HG03039 (cell line): ENCODE results near the gene MTX1.
"Not testable (repeated sequence)": the region's sequence is repeated elsewhere in the genome, so short reads cannot be mapped to it uniquely, and the experiment has no call there.

Source experiments
- ATAC-seq: cut with Tn5 transposase; IDR thresholded peaks from one replicate; pipeline ENCODE4 v1.9.1; 2021; ENCODE audit warnings: mild to moderate bottlenecking, moderate library complexity; ENCODE audit not compliant: unreplicated experiment

The MTX1 gene

DNA sequence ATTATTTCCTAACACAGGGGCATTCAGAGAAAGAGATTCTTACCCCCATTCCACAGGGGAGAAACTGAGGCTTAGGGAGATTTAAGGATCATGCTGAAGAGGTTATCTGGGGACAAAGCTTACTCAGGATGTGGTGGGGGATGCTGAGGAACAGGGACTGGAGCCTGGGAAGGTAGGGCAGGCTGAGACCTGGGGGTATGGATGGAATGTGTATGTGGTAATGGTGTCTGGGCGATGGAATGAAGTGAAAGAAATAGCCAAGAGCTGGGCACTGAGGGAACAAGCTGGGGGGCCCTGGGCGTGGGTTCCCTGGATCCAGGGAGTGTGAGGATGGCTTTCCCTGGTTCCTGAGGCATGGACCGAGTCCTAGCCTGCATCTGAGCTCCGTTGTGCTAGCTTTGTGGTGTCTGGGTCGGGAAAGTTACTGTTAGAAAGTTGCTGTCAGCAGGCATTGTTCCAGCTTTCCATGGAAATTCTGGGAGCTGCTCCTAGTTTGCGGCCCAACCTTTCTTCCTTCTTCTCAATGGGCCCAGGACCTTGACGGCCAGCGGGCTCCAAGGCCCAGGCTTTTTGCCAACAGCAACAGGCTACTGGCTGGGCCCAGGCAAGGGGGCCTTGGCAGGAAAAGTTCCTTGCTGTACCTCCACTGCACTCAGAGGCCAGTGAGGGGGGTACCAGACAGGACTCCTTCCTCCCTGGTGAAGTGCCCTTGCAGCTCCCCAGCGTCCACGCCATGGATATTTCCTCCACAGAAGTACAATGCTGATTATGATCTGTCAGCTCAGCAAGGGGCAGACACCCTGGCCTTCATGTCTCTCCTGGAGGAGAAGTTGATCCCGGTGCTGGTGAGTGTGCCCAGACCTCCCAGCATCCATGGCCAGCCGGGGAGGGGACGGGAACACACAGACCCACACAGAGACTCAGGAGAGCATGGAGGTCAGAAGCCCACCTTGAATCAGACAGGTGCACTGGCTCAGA is 23.8 kb downstream of the MTX1 start:
- not testable (repeated sequence) for ATAC-seq

DNA sequence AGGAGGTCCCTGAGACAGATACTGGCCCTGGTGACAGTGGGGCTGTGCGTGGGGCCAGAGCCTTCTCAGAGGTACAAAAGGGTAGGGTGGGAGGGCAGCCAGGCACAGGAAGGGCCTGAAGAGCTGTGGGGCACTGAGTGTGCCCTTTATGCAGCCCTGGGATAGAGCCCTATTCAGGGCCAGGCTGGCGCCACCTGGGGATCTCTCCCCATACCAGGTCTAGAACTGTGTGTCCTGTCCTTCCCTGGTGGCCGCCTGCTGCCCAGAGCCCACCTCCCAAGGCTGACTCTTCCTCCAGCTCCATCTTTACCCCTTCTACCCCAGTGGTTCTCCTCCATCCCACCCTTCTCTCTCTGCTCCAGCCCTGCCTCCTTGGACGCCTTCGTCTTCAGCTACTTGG is 25.0 kb downstream of the MTX1 start:
- not testable (repeated sequence) for ATAC-seq

DNA sequence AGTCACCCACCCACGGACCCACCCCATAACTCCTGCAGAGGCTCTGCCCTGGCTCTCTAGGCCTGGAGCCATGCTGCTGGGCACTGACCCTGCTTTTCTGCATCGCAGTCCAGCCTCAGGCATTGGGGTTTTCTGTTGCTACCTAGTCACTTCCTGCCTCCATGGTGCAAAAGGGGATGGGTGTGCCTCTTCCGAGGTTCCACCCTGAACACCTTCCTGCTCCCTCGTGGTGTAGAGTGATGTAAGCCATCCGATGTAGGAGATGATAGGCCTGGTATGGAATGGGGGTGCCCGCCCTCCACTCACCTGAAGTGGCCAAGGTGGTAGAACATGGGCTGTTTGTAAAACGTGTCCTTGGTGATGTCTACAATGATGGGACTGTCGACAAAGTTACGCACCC is 26.9 kb downstream of the MTX1 start:
- not testable (repeated sequence) for ATAC-seq

DNA sequence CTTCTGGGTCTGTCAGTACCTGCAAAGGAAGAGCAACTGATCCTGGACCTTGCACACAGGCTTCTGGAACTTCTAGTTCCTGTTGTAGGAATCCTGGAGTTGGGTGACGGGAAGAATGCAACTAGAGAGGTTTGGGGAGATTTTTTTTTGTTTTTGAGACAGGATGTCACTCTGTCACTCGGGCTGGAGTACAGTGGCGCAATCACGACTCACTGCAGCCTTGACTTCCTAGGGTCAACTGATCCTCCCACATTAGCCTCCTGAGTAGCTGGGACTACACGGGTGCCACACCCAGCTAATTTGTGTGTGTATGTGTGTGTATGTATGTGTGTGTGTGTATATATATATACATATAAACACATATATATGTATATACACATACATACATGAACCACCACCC is 28.0 kb downstream of the MTX1 start:
- ATAC-seq: no peak

DNA sequence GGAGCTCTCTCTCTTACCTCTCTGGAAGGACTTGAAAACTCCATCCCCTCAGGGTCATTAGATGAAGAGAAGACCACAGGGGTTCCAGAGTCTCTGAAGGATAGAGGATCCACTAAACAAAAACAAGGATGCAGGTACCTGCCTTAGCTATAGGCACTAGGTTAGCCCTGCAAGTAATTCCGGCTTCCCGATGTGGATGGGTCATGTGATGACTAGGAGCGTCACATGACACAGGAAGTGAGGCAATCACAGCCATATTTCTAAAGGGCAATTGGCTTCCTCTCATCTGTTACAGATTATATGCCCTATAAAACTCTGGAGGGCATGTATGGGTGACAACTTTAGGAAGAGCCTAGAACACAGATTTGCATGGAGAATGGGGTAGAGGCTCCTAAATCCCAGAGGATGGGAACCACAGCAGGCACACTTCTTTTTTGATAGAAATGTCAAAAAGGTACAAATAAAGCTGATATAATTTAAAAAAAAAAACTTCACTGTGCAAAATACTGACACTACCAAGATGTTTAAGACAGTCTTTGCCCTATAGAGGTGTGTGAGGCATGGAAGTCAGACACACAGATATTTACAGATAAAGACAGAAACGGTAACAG is 32.7 kb downstream of the MTX1 start:
- ATAC-seq: no peak

DNA sequence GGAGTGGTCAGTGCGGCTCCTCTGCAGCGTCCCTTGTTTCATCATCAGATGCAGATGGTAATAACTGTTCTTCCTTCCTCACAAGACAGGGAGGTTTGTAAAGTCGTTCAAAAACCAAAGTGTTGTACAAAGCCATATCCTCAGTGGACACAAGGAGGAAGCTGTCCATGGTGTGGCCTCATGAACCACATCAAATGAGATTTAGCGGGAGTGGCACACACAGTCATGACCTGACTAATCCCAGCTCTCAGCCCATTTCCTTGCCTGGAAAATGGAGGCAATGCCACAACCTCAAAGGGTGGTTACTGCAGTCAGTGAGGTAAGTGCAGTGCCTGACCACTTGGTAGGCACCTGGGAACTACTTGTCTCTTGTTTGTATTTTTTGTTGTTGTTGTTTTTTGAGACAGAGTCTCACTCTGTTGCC is 33.4 kb downstream of the MTX1 start:
- ATAC-seq: no peak

DNA sequence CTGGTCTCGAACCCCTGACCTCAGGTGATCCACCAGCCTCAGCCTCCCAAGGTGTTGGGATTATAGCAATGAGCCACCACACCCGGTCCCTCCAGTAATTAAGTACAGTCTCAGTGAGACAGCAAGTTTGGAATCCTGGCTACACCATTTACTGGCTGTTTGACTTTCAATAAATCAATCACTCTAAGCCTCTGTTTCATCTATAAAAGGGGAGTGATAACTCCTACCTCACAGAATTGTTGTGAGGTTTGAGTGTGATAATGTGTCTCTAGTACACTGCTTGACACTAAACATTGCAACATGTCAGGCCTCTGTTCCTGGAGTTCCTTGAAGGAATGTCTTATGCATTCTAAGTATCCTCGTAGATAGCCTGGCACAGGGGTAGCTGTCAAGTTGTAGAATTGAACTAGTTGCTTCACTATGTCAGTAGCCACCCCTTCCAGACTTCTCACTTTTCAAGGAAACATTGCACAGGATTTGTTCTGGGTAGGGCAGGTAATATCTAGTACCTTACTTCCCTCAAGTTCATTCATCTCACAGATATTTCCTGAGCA is 34.4 kb downstream of the MTX1 start:
- ATAC-seq: no peak

DNA sequence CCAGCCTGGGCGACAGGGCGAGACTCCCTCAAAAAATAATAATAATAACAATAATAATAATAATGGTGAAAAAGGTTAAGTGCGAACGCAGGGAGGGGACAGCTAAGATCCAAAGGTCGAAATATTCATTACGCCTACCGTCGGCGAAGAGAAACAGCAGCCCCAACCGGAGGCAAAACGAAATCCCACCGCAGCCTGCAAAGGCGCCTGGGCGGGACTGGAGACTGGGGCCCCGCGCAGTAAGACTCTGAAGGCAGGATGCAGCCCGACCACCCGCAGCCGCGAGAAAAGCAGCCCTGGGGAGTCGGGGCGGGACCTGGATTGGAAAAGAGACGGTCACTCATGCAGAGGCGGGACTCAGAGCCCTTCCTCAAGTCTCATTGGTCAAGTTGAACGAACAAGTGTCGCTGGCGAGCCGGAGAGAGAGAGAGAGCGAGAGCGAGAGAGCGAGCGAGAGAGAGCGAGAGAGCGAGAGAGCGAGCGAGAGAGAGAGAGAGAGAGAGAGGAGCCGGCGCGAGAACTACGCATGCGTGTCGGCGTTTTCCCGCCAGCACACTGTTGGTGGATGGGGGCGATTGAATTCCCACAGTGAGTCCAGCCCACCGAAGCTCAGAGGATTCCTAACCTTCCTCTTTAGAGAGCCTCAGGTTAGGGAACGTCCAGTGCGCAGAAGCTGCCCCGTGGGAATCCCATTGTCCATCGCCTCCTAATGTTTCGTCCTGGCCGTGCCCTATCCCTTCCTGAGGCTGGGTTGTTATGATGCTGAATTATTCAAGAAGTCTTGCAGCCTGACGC is 36.1 kb downstream of the MTX1 start:
- ATAC-seq: peak; percentile 75

DNA sequence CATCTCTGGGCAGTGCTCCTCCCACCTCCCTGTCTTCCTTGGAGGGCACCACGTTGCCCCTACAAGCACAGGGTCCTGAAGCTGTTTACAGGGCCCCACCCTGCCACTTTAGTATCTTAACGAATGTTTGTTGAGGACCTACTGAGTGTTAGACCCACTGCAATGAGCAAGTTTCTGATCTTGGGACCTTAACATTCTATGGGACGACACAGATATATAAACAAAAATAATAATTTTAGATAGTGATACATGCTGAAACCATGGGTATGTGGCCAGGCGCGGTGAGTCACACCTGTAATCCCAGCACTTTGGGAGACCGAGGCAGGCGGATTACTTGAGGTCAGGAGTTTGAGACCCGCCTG is 36.6 kb downstream of the MTX1 start:
- peak; percentile 3 for ATAC-seq

DNA sequence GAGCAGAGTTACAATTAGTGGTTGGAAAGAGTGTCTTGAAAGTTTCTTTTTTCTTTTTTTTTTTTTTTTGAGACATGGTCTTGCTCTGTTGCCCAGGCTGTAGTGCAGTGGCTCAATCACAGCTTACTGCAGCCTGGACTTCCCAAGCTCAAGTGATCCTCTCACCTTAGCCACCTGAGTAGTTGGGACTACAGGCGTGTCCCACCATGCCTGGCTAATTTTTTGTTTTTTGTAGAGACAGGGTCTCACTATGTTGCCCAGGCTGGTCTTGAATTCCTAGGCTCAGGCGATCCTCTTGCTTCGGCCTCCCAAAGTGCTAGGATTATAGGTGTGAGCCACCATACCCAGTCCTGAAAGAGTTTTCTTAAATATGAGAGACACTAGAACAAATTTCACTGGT is 38.3 kb downstream of the MTX1 start:
- ATAC-seq: not testable (repeated sequence)

DNA sequence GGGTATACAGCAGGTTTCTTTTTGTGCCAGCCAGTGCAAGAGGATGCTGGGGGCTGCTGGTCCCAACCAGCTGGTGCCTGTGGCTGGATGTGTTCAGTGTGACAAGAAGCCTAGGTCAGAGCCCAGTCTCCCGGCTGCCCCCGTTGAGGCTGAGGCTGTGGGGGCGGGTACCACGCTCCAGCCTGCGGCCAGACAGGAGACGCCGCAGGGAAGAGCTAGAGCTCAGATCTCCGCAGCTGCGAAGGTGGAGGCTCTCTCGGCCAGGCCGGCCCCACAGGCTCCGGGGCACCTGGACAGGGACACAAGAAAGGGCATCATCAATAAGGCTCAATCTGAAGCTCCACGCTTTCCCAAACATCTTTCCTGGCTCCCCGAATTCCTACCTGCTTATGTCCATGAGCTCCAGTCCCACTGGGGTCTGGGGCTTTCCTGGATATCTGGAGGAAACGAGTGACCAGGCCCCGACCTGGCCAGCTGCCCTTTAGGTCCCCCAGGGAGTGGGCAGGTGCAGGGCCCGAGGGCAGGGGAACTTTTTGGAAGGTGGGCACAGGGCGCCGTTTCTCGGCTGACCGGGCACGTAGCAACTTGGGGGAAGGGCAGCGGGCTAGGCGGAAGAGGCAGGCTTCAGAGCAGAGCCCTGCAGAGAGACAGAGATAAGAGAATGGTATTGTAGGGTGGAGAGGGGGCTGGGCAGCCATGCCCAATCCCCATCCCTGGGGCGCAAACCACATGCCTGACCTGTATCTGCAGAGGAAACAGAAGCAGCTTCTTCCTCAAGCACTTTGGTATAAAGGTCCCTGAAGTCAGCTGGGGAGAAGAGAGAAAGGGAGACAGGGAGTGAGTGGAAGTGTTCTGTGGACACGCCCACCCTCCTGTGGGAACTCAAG is 39.4 kb downstream of the MTX1 start:
- no peak for ATAC-seq

DNA sequence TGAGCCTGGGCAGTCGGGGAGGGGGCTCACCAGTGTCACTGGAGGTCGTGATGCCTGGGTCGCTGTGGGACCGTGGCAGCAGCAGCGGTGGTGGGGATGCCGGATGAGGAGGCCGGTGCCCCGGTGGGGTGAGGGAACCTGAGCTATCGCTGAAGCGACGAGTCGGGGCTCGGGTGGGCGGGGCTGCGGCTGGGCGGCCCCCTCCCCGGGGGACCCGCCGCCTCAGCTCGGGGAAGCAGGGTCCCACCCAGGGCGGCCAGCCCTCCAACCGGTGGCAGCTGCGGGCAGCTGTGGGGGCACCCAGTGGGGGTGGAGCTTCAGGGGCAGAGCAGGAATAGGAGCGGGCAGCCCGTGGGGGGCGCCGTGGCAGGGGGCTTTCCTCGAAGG is 41.7 kb downstream of the MTX1 start:
- peak; percentile 9 for ATAC-seq

DNA sequence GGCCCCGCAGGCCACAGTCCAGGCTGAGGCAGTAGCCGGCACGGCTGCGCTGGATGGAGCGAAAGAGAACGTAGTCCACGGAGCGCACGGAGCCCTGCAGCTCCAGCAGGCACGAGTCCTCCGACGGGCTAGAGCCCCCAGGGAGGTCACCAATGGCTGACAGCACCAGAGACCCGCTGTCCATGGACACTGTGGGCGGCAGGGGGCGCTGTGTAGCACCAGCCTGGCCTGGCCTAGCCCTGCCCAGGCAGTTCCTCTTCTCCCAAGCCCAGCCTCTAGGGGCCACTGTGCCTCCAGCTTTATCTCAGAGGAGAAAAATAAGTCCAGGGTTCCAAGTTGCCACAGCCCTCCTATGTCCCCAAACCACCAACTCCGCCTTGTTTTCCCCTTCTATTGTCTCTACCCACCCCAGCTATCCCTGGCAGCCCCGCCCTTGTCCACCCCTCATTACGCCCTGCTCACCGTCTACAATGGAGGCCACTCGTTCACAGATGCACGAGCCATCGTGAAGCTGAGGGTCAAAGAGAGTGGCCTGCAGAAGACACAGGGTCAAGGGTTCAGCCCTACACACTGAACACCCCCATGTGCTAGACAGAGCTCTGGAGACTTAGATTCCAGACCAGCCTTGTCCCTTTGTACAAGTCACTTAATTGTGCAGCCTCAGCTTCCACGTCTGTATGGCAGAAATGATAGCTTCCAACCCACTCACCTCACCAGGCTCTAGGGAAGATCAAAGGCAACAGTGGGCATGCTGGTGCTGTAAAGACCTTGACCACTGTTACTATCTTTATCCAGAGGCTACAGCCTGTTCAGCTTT is 42.3 kb downstream of the MTX1 start:
- peak; percentile 77 for ATAC-seq

DNA sequence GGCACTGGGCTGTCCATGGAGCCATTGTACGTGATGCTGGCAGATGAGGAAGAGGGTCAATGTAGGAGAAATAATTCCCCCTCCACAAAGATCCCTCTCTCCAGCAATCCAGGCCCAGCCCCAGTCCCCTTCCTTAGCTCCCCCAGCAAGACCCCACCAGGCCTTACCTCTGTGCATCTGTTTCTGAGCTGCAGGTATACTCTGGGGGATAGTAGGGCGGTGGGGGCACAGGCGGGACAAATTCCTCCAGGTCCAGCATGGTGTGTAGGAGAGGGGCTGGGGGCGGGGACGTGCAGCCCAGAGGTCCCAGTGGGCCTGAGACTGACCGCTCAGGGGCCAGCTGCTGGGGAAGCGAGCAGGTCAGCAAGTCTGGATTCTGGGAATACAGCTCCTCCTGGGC is 43.1 kb downstream of the MTX1 start:
- ATAC-seq: no peak

DNA sequence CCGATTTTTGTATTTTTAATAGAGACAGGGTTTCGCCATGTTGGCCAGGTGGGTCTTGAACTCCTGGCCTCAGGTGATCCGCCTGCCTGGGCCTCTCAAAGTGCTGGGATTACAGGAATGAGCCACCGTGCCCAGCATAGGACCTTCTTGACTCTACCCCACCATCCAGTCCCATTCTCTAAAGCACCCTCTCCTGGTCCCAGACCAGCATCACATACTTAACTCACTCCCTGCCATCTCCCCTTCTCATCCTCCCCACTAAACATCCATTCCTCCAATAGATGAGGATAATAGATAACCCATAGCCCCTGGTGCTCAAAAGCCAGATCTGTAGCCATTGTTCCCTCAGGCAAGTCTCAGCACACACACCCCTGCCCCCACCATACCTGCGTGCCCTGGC is 44.7 kb downstream of the MTX1 start:
- ATAC-seq: no peak

DNA sequence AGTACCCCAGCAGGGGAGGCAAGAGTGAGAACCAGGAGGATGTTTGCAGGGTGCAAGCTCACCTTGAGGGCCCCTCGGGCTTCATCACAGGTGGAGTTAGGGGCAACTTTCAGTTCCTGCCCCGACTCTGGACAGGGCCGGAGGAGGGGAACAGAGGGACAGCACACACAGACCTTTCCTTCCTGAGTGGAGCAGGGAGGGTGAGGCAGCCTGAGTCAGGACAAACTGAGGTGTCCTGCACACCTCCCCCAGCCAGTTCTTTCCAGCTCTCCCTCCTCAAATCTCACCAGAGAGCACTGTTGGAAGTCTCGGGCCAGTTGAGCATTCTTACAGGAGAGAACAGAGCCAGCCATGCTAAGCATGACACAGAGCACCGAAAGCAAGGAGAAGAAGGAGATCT is 45.3 kb downstream of the MTX1 start:
- ATAC-seq: no peak

DNA sequence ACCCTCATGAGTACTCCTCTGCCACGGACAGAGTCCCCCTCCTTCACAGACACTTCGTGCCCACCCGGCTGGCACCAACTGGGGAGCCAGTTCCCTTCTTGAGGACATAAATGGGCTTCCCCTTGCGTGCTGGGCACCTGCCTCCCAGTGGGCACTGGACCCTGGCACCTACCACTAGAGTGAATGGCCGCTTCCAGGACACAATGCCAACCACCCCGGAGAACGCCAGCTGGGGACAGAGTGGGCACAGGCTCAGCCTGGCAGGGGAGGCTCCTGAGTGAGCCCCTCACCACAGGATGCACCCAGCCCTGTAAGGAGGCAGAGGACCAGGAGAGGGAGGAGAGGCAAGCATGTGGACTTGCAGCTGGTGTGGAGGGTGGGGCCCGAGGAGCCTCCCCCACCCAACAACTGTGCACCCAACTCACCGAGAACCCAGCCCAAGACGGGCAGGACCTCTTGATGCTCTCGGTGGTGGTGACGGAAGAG is 45.8 kb downstream of the MTX1 start:
- no peak for ATAC-seq

DNA sequence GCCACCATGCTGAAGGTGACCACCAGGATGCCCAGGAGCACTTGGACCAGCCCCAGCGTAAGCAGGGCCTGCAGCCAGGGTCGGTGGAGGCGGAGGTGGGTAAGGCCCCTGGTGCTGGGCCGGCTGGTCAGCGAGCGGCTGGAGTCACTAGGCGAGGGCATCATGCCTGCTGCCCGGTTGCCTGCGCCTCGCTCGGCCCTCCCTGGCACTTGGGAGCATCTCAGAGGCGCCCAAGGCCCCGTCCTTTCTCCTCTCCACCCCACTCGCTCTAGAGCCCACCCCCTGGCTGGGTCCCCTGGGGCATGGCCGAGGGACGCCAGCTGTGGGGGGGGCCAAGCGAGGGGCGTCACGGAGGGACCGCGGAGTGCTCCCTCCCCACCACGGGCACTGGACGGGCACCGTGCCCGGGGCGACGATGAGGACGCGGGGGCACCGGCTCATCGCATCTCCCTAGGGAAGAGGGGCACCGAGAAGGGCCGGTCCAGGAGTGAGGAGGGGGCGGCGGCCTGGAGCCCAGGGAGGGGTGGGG is 46.3 kb downstream of the MTX1 start:
- ATAC-seq: no peak
